Nephron progenitor cell (in vitro differentiated cells): ENCODE measurements around the gene ACSL3.
"Not testable (repeated sequence)": the region's sequence is repeated elsewhere in the genome, so short reads cannot be mapped to it uniquely, and the experiment has no call there.

ENCODE experiments used
- DNase-seq: peaks from one replicate; pipeline ENCODE4 v3.0.0; 2021
- H3K27ac Mint-ChIP-seq: 2 replicates; pipeline ENCODE4 v1.8.0; 2021; ENCODE audit warnings: mild to moderate bottlenecking, moderate library complexity, mixed read lengths
- H3K27me3 Mint-ChIP-seq: 2 replicates; pipeline ENCODE4 v1.8.0; 2021; ENCODE audit warnings: mild to moderate bottlenecking, low read depth, mixed read lengths; ENCODE audit not compliant: poor library complexity
- H3K36me3 Mint-ChIP-seq: 2 replicates; pipeline ENCODE4 v1.8.0; 2021; ENCODE audit warnings: low read depth, mixed read lengths
- H3K4me1 Mint-ChIP-seq: 2 replicates; pipeline ENCODE4 v1.8.0; 2021; ENCODE audit warnings: mixed read lengths
- H3K4me3 Mint-ChIP-seq: 2 replicates; pipeline ENCODE4 v1.8.0; 2021; ENCODE audit warnings: mild to moderate bottlenecking, moderate library complexity, mixed read lengths
- H3K9me3 Mint-ChIP-seq: 2 replicates; pipeline ENCODE4 v1.8.0; 2021; ENCODE audit warnings: mild to moderate bottlenecking, moderate library complexity, mixed read lengths
- TF ChIP-seq, protein P1 (sequence below): fragments of 200-600 bp; sonication (generic); IDR thresholded peaks from 2 replicates; pipeline ENCODE4 v1.5.0; 2021; ENCODE audit warnings: antibody characterized with exemption

ACSL3 gene

DNA sequence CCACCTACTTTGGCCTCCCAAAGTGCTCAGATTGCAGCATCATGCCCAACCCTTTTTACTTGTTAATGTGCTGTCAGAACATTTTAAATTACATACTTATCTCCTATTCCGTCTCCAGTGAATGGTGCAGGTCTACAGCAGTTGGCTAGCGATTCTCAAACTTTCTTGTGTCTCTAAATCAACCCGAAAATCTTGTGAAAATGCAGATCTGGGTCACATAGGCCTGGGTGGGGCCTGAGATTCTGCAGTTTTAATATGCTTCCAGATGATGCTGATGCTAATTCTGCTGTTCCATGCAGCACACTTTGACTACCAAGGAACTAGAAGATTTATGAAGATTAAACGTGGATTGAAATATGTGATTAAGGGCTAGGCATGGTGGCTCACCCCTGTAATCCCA lies 14.8 kb upstream of the ACSL3 start:
- Mint-ChIP-seq H3K27ac (no peak overlapping the region), H3K4me3 (no peak overlapping the region), H3K36me3 (no peaks in the 10 kb centered on the region), H3K9me3 (no peaks in the 10 kb centered on the region), H3K4me1 (peaks cover 25% of the 10 kb centered on the region), H3K27me3 (no peaks in the 10 kb centered on the region)
- DNase-seq = no peak
- TF ChIP-seq, protein P1, sequence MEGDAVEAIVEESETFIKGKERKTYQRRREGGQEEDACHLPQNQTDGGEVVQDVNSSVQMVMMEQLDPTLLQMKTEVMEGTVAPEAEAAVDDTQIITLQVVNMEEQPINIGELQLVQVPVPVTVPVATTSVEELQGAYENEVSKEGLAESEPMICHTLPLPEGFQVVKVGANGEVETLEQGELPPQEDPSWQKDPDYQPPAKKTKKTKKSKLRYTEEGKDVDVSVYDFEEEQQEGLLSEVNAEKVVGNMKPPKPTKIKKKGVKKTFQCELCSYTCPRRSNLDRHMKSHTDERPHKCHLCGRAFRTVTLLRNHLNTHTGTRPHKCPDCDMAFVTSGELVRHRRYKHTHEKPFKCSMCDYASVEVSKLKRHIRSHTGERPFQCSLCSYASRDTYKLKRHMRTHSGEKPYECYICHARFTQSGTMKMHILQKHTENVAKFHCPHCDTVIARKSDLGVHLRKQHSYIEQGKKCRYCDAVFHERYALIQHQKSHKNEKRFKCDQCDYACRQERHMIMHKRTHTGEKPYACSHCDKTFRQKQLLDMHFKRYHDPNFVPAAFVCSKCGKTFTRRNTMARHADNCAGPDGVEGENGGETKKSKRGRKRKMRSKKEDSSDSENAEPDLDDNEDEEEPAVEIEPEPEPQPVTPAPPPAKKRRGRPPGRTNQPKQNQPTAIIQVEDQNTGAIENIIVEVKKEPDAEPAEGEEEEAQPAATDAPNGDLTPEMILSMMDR = no peak

DNA sequence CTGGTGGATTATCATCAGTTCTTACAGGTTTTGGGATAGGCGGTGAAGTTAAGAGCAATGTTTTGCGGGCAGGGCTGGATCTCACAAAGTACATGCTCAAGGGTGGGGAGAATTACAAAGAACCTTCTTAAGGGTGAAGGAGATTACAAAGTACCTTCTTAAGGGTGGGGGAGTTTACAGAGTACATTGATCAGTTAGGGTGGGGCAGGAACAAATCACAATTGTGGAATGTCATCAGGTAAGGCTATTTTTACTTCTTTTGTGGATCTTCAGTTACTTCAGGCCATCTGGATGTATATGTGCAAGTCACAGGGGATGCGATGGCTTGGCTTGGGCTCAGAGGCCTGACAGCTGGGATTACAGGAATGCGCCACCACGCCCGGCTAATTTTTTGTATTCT lies 12.8 kb upstream of the ACSL3 start:
- not testable (repeated sequence) for H3K27me3 Mint-ChIP-seq, H3K27ac Mint-ChIP-seq, DNase-seq, H3K9me3 Mint-ChIP-seq, H3K4me3 Mint-ChIP-seq, H3K36me3 Mint-ChIP-seq
- H3K4me1 Mint-ChIP-seq = peaks cover 13% of the 10 kb centered on the region

DNA sequence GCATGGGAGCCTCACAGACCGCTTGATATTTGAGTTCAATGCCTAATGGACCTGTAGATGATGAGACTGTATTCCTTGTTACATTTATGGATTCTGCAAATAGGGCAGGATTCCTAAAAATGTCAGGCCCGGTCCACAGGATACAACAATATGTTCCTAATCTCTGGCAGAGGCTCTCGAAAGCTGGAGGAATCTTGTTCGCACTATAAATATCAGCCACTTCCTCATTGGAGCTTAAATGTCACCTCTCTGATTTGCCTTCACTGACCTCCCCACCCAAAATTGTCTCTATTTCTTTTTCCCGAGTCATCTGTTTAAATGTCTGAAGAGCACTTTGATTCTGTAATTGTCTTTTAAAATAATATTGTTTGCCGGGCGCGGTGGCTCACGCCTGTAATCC lies 12.0 kb upstream of the ACSL3 start:
- DNase-seq = no peak
- Mint-ChIP-seq H3K36me3 (no peaks in the 10 kb centered on the region), H3K27me3 (peaks cover 3% of the 10 kb centered on the region), H3K9me3 (peaks cover under 1% of the 10 kb centered on the region), H3K4me1 (peaks cover 6% of the 10 kb centered on the region), H3K27ac (no peak overlapping the region), H3K4me3 (no peak overlapping the region)
- TF ChIP-seq, protein P1 = no peak

DNA sequence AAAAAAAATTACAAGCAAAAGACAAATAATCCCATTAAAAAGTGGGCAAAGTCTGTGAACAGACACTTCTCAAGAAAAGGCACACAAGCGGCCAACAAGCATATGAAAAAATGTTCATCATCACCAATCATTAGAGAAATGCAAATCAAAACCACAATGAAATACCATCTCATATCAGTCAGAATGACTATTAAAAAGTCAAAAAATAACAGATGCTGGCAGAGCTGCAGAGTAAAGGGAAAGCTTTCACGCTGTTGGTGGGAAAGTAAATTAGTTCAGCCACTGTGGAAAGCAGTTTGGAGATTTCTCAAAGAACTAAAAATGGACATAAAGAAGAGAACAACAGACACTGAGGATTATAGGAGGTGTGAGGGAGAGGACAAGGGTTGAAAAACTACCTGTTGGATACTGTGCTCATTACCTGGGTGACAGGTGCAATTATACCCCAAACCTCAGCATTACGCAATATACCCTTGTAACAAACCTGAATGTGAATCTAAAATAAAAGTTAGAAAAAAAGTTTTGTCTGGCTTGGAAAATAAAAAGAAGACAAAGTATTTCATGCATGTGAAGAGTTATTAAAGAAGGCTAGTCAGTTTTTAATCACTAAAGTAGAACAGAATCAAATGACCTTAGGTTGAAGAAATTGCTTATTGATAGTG lies 8.7 kb upstream of the ACSL3 start:
- DNase-seq = no peak
- Mint-ChIP-seq H3K36me3 (no peaks in the 10 kb centered on the region), H3K27ac (no peak overlapping the region), H3K4me1 (no peaks in the 10 kb centered on the region), H3K27me3 (peaks cover 3% of the 10 kb centered on the region), H3K9me3 (peaks cover 5% of the 10 kb centered on the region), H3K4me3 (no peak overlapping the region)
- TF ChIP-seq, protein P1 = no peak

DNA sequence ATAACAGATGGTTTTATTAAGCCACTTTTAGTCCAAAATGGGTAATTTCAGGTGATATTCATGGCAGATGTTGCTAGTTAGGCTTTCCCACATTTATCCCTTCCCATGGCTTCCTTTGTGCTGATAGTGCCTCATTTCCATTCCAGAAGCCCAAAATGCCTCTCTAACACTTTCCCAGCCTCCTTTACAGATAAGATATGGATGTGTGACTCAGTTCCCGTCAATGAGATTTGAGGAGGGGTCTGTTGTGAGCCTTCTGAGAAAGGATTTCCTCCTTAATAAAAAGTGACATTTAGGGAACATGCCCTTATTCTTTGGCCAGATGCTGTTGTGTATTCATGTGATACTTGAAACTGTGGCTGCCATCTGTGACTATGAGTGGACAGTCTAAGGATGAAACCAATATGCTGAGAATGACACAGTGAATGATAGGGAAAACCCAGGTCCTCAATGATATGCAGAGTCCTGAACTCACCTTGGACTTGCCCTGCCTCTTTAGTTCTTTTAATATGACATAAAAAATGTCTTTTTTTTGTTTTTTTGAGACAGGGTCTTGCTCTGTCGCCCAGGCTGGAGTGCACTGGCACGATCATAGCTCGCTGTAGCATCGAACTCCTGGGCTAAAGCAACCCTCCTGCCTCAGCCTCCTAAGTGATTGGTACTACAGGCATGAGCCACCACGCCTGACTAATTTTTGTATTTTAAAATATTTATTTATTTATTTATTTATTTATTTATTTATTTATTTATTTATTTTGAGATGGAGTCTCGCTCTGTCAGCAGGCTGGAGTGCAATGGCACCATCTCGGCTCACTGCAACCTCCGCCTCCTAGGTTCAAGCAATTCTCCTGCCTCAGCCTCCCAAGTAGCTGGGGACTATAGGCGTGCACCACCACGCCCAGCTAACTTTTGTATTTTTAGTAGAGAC lies 5.8 kb upstream of the ACSL3 start:
- TF ChIP-seq, protein P1 = no peak
- H3K9me3 Mint-ChIP-seq = peaks cover 7% of the 10 kb centered on the region
- no peaks in the 10 kb centered on the region for H3K36me3 Mint-ChIP-seq
- H3K4me3 Mint-ChIP-seq = no peak overlapping the region
- H3K4me1 Mint-ChIP-seq = peaks cover 6% of the 10 kb centered on the region
- H3K27ac Mint-ChIP-seq = no peak overlapping the region
- no peak for DNase-seq
- H3K27me3 Mint-ChIP-seq = peaks cover 3% of the 10 kb centered on the region

DNA sequence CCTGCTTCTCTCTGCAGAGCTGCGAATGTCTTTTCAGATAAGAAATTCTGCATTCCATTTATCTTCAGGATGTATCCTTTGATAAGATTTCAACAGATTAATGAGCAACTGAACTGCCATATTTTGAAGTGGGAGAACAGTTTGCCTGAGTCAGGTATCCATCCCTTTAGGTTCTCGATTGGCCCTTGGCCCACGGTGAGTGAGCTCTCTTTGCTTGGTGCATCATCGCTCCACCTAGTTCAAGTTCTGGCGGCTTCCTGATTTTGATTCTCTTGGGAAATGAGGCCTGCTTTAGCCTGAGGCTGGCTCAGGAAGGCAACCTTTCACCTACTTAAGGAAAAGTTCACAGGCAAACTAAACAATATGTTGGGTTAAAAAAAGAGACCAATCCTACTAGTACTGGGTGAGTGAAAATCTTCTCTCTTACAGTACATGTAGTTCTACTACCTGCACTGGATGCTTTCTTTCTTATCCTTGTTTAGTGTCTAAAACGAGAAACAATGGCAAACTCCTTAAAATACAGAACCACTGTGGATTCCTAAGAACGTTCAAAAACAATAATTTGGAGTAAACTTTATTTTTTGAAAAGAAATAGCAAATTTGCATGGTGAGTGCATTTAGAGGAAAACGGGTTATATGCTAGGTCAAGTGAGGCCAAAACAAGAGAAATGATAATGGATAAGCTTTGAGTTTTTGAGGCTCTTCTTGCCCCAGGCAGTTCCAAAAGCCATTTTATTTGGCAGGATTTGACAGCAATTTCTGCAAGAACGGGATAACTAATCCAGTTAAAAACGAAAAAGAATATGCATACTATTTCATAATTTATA lies 837 bp upstream of the ACSL3 start:
- TF ChIP-seq, protein P1 = no peak
- Mint-ChIP-seq H3K27me3 (no peaks in the 10 kb centered on the region), H3K9me3 (peaks cover 5% of the 10 kb centered on the region), H3K4me1 (peaks cover 14% of the 10 kb centered on the region), H3K36me3 (no peaks in the 10 kb centered on the region), H3K27ac (no peak overlapping the region), H3K4me3 (peak overlapping the region; percentile 77)
- peak; percentile 10 for DNase-seq
